ENCODE results near the gene CARD11.

GRCh38 chr7:2908103-2908683 is 135.5 kb downstream of the CARD11 start:
- TF ChIP-seq CTCF (IDR thresholded peaks at IDR 0.05) (no peak), EZH2 (IDR thresholded peaks at IDR 0.05; ENCODE audit: borderline replicate concordance, insufficient read depth, low read depth, low read length, poor library complexity, severe bottlenecking) (no peak)
